ENCODE data around the gene LARGE1.

Gene LARGE1

DNA sequence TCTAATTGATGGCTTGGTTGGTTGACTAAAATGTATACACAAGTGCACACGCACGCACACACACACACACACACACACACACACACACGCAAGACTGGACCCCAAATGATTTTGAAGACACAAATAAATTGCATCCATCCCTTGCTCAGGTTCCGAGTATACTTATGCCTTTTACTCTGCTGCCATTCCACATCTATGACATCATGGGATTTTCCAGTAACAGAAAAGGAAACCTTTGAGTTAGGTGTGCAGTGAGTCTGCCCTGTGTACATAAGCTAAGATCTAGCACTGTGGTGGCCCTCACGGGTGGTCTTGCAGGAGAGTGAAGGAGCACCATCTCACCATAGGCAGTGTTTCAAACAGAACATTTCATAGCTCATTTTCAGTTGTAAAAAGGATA, 20.5 kb upstream of the LARGE1 start:
- H3K4me3 ChIP-seq (ENCODE audit: low read length), result no peak overlapping the region
- TF ChIP-seq CTCF (IDR thresholded peaks at IDR 0.05; ENCODE audit: insufficient read depth, low read depth, low read length, missing control alignments), result no peak
- no peak for DNase-seq (ENCODE audit: low read depth)

DNA sequence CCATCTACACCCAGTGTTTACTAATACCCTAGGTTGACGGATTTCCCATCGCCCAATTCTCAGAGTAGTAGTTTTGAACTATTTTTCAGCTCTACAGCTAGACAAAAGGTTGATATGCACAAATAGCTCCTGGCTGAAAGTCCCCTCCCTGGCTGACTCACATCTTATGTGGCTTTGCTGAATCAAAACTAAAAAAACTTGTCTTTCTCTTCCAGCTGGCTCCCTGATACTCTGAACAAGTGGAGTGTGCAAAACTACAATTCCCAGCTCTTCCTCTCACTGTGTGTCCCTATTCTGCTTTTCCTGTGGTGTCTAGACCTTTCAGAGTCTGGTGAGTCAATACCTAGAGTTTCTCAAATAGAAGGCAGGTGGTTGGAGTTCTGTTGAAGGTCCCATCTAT, 12.7 kb upstream of the LARGE1 start:
- DNase-seq (ENCODE audit: low read depth), result peak; percentile 21
- TF ChIP-seq CTCF (IDR thresholded peaks at IDR 0.05; ENCODE audit: insufficient read depth, low read depth, low read length, missing control alignments), result no peak
- no peak overlapping the region for H3K4me3 ChIP-seq (ENCODE audit: low read length)

DNA sequence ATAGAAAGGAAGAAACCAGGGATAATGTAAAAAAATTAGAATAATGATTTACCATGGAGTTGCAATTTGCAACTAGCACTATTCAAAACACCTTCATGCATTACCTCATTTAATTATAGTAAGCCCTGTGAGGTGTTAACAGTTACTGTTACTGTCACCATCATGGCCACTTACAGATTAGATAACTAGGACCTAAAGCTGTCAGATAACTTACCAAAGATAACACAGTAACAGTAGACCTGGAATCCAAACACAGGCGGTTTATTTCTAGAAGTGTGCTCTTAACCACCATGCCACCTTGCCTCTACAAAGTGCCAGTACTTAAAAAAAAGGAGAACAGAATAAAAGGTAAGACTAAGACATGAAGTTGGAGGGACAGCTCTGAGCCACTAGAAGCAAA, 11.1 kb upstream of the LARGE1 start:
- no peak for TF ChIP-seq CTCF (IDR thresholded peaks at IDR 0.05; ENCODE audit: insufficient read depth, low read depth, low read length, missing control alignments)
- H3K4me3 ChIP-seq (ENCODE audit: low read length), result no peak overlapping the region
- DNase-seq (ENCODE audit: low read depth), result no peak

GRCh38 chr22:33927752-33928151, 7.5 kb upstream of the LARGE1 start:
- no peak overlapping the region for H3K4me3 ChIP-seq (ENCODE audit: low read length)
- no peak for DNase-seq (ENCODE audit: low read depth)
- no peak for TF ChIP-seq CTCF (IDR thresholded peaks at IDR 0.05; ENCODE audit: insufficient read depth, low read depth, low read length, missing control alignments)

GRCh38 chr22:33925194-33925593, 4.9 kb upstream of the LARGE1 start:
- H3K4me3 ChIP-seq (ENCODE audit: low read length), result no peak overlapping the region
- no peak for DNase-seq (ENCODE audit: low read depth)
- no peak for TF ChIP-seq CTCF (IDR thresholded peaks at IDR 0.05; ENCODE audit: insufficient read depth, low read depth, low read length, missing control alignments)

DNA sequence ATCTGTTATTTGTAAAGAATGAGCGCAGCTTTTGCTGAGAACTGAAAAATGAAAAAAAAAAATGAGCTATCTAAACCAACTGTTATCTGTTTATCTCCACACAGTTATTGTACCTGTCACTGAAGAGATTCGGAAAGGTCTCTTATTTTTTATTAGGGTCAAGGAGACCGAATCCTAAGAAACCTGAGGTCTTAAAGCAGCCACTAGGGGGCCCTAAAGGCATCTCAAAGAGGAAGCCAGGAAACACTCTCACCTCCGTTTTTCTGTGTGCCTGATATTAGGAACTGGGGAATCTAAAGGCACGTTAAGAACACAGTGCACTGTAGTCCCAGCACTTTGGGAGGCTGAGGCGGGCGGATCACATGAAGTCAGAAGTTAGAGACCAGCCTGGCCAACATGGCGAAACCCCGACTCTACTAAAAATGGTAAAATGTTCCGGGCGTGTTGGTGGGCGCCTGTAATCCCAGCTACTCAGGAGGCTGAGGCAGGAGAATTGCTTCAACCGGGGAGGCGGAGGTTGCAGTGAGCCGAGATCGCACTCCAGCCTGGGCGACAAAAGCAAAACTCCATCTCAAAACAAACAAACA, 3.5 kb upstream of the LARGE1 start:
- DNase-seq (ENCODE audit: low read depth), result peak; percentile 55
- TF ChIP-seq CTCF (IDR thresholded peaks at IDR 0.05; ENCODE audit: insufficient read depth, low read depth, low read length, missing control alignments), result peak; percentile 65
- no peak overlapping the region for H3K4me3 ChIP-seq (ENCODE audit: low read length)

- TF ChIP-seq CTCF (IDR thresholded peaks at IDR 0.05; ENCODE audit: insufficient read depth, low read depth, low read length, missing control alignments), result no peak
- no peak for DNase-seq (ENCODE audit: low read depth)
- H3K4me3 ChIP-seq (ENCODE audit: low read length), result no peak overlapping the region
These were observed 2.8 kb upstream of the LARGE1 start for GRCh38 chr22:33923033-33923432.

Measured in epithelial cell of esophagus (primary cell).